GM23248 (cell line): ENCODE measurements around the gene TAF1D.

Experiments used
- EZH2 ChIP-seq: fragments of 200-600 bp; sonication (generic); IDR thresholded peaks from 2 replicates; pipeline ENCODE4 v1.6.1; 2018; ENCODE audit warnings: antibody characterized with exemption, mild to moderate bottlenecking; ENCODE audit not compliant: insufficient read depth, poor library complexity, severe bottlenecking
- EZH2phosphoT487 ChIP-seq: fragments of 200-600 bp; sonication (generic); IDR thresholded peaks from 2 replicates; pipeline ENCODE4 v1.6.1; 2018; ENCODE audit warnings: antibody characterized with exemption, moderate library complexity, mild to moderate bottlenecking, low read depth; ENCODE audit not compliant: insufficient read depth

DNA sequence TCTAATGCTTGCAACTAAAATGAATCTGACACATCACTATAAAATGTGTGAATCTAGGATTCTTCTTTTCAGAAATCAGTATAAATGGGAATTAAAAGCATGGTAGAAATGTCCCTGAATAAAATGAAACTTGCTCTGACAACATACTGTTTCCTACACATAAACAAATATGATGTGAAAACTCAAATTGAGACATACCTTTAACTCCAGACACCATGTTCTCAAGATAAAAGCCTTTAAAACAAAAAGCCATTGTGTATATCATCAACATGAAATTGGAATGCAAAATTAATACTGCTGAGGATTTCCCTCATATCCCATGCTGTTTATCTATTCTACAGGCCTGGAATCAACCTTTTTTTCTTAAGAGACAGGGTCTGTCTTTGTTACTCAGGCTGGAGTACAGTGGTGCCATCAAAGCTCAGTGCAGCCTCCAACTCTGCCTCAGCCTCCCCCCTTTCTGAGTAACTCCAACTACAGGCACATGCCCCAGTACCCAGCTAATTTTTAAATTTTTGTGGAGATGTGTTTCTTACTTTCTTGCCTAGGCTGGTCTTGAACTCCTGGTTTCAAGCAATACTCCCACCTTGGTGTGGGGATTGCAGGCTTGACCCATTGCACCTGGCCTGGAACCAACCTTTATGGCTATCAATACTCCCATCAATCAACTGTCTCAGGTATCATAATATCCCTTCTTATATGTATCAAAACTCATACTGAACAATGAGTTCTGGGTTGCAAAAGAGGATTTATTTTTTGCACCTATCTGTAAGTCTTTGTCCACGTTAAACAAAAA, 6.7 kb downstream of the TAF1D start:
- TF ChIP-seq EZH2 (no peak), EZH2phosphoT487 (no peak)
